ENCODE results near the gene C7orf33. TPM values are rescaled to one million over a fixed set of nuclear protein-coding genes. Genes with fewer than 3 reads are reported as not detected.

The C7orf33 gene
- total RNA-seq, 2 donors from 2014 or later, result not detected

DNA sequence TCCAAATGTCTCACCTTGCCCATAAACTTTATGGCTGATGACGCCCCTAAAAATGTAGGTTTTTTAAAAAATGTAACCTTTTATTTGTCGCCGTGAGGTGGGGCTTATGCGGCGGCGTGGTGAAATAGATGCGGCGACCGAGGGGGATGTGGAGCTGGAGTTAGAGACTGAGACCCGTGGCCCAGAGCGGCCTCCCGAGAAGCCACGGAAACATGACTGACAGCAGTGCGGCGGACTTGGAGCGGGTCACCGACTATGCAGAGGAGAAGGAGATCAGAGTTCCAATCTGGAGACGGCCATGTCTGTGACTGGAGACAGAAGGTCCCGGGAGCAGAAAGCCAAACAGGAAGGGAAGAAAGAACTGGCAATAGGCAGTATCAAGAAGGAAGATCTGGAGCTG is 46.5 kb downstream of the C7orf33 start:
- no peak overlapping the region for H3K27ac ChIP-seq
- no peaks in the 10 kb centered on the region for H3K36me3 ChIP-seq
- H3K27me3 ChIP-seq (replicated peaks; ENCODE audit: insufficient read depth), result no peaks in the 10 kb centered on the region
- H3K9me3 ChIP-seq, result no peaks in the 10 kb centered on the region
- no peaks in the 10 kb centered on the region for H3K4me1 ChIP-seq (ENCODE audit: control insufficient read depth in 1 of 2, low read depth in 2 of 2)
- DNase-seq (ENCODE audit: low spot score) (no peak), ATAC-seq (ENCODE audit: insufficient number of reproducible peaks, low FRiP score, low read depth) (no peak)
- no peak overlapping the region for H3K4me3 ChIP-seq
- TF ChIP-seq, protein P1, sequence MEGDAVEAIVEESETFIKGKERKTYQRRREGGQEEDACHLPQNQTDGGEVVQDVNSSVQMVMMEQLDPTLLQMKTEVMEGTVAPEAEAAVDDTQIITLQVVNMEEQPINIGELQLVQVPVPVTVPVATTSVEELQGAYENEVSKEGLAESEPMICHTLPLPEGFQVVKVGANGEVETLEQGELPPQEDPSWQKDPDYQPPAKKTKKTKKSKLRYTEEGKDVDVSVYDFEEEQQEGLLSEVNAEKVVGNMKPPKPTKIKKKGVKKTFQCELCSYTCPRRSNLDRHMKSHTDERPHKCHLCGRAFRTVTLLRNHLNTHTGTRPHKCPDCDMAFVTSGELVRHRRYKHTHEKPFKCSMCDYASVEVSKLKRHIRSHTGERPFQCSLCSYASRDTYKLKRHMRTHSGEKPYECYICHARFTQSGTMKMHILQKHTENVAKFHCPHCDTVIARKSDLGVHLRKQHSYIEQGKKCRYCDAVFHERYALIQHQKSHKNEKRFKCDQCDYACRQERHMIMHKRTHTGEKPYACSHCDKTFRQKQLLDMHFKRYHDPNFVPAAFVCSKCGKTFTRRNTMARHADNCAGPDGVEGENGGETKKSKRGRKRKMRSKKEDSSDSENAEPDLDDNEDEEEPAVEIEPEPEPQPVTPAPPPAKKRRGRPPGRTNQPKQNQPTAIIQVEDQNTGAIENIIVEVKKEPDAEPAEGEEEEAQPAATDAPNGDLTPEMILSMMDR (IDR thresholded peaks at IDR 0.05), result no peak

DNA sequence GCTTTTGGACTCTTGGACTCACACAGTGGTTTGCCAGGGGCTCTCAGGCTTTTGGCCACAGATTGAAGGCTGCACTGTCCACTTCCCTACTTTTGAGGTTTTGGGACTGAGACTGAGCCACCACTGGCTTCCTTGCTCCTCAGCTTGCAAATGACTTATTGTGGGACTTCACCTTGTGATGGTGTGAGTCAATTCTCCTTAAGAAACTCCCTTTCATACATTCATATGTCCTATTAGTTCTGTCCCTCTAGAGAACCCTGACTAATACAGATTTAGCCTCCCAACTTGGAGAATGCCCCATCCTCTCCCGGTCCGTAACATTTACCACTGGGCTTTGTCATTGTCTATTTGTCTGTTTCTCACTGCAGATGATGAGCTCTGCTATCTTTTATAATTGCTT is 55.3 kb downstream of the C7orf33 start:
- no peaks in the 10 kb centered on the region for H3K4me1 ChIP-seq (ENCODE audit: control insufficient read depth in 1 of 2, low read depth in 2 of 2)

DNA sequence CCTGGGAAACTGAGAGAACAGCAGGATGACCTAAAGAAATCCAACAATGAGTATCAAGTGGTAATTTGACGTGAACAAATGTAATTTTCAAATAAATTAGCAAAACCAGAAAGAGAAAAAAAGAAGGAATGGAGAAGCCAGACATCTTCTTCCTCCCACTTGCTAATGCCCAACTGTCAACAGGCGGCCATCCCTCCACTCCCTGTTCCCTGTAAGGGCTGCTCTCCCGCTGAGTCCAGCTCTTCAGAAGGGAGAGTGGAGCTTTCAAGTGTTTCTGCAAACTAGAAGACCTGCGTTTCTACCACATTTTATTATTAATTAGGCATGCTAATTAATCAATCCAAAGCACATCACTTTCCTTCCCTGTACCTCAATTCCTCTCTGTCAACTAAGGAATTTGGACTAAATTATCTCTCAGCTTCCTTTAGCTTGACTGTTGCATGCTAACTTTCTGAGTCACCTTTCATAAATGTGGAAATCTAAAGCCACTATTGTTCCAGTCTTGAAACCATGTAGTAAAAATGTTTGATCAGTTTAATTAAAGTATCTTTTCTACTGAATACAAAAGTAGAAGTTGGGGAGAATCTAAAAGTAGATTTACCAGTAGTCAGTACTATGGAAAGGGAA is 59.8 kb downstream of the C7orf33 start:
- H3K9me3 ChIP-seq, result no peaks in the 10 kb centered on the region
- TF ChIP-seq, protein P1 (IDR thresholded peaks at IDR 0.05), result no peak
- DNase-seq (ENCODE audit: low spot score) (no peak), ATAC-seq (ENCODE audit: insufficient number of reproducible peaks, low FRiP score, low read depth) (no peak)
- H3K4me3 ChIP-seq, result no peak overlapping the region
- H3K27ac ChIP-seq, result no peak overlapping the region
- no peaks in the 10 kb centered on the region for H3K27me3 ChIP-seq (replicated peaks; ENCODE audit: insufficient read depth)
- H3K36me3 ChIP-seq, result no peaks in the 10 kb centered on the region
- no peaks in the 10 kb centered on the region for H3K4me1 ChIP-seq (ENCODE audit: control insufficient read depth in 1 of 2, low read depth in 2 of 2)

More for the DNA sequence above, 55.3 kb downstream of the C7orf33 start:
- Histone ChIP-seq H3K27ac (no peak overlapping the region), H3K27me3 (replicated peaks; ENCODE audit: insufficient read depth) (no peaks in the 10 kb centered on the region), H3K9me3 (no peaks in the 10 kb centered on the region), H3K36me3 (no peaks in the 10 kb centered on the region), H3K4me3 (no peak overlapping the region)
- no peak for DNase-seq (ENCODE audit: low spot score)
- TF ChIP-seq, protein P1 (IDR thresholded peaks at IDR 0.05), result no peak
- ATAC-seq (ENCODE audit: insufficient number of reproducible peaks, low FRiP score, low read depth), result no peak

DNA sequence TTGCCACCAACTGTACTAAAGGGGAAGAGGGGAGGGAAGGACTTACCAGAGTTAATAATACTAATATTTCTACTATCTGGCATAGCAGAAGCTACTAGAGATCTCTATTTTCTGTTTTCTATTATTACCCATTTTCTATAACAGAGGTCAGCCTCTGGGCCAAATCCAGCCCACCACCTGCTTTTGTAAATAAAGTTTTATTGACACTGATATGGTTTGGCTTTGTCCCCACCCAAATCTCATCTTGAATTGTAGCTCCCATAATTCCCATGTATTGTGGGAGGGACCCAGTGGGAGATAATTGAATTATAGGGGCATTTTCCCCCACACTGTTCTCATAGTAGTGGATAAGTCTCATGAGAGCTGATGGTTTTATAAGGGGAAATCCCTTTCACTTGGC is 62.2 kb downstream of the C7orf33 start:
- no peak overlapping the region for H3K27ac ChIP-seq
- ATAC-seq (ENCODE audit: insufficient number of reproducible peaks, low FRiP score, low read depth) (no peak), DNase-seq (ENCODE audit: low spot score) (no peak)
- H3K36me3 ChIP-seq, result no peaks in the 10 kb centered on the region
- TF ChIP-seq, protein P1 (IDR thresholded peaks at IDR 0.05), result no peak
- no peaks in the 10 kb centered on the region for H3K4me1 ChIP-seq (ENCODE audit: control insufficient read depth in 1 of 2, low read depth in 2 of 2)
- no peak overlapping the region for H3K4me3 ChIP-seq
- no peaks in the 10 kb centered on the region for H3K27me3 ChIP-seq (replicated peaks; ENCODE audit: insufficient read depth)
- no peaks in the 10 kb centered on the region for H3K9me3 ChIP-seq

DNA sequence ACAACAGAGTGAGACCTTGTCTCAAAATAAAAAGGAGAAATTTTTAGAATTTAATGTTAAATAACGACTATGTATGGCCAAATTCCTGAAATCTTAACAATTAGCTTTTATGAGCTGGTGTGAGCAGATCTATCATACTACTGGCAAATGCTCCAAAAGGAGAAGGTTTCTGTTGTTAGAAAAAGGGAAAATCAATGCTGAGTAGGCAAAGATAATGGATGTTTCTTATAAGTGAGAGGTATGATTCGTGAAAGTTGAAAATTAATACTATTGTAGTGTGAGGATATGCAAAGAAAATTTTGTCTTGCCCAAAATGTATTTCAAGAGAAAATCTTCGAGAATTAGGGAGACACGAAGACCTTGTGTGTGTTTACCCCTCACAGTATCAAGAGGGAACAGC is 67.4 kb downstream of the C7orf33 start:
- DNase-seq (ENCODE audit: low spot score) (no peak), ATAC-seq (ENCODE audit: insufficient number of reproducible peaks, low FRiP score, low read depth) (no peak)
- TF ChIP-seq, protein P1 (IDR thresholded peaks at IDR 0.05), result no peak
- Histone ChIP-seq H3K4me3 (no peak overlapping the region), H3K9me3 (no peaks in the 10 kb centered on the region), H3K4me1 (ENCODE audit: control insufficient read depth in 1 of 2, low read depth in 2 of 2) (no peaks in the 10 kb centered on the region), H3K27ac (no peak overlapping the region), H3K27me3 (replicated peaks; ENCODE audit: insufficient read depth) (no peaks in the 10 kb centered on the region), H3K36me3 (no peaks in the 10 kb centered on the region)

Measured in thoracic aorta (tissue), 2 donors.